ENCODE measurements around the gene DNAH17. TPM values are rescaled to one million over a fixed set of nuclear protein-coding genes. Genes with fewer than 3 reads are reported as not detected.
A peak's percentile ranks its signal among the peaks of the same experiment; 100 is the strongest.

The DNAH17 gene
- total RNA-seq, 2 donors from 2014 or later = 0.21 to 0.87 TPM

- ATAC-seq (peak; percentile 19), DNase-seq (no peak)
- Mint-ChIP-seq H3K36me3 (ENCODE audit: low read depth) (no peaks in the 10 kb centered on the region), H3K4me1 (peaks cover 46% of the 10 kb centered on the region), H3K27me3 (no peaks in the 10 kb centered on the region), H3K27ac (peak overlapping the region; percentile 97), H3K4me3 (peak overlapping the region; percentile 68)
- H3K9me3 ChIP-seq (ENCODE audit: control insufficient read depth, low read length, poor library complexity, severe bottlenecking) = no peaks in the 10 kb centered on the region
These were observed 188.9 kb downstream of the DNAH17 start for GRCh38 chr17:78387977-78388941.

GRCh38 chr17:78384479-78385175 lies 192.6 kb downstream of the DNAH17 start:
- H3K9me3 ChIP-seq (ENCODE audit: control insufficient read depth, low read length, poor library complexity, severe bottlenecking) = no peaks in the 10 kb centered on the region
- DNase-seq (no peak), ATAC-seq (no peak)
- Mint-ChIP-seq H3K4me1 (peaks cover 69% of the 10 kb centered on the region), H3K27ac (peak overlapping the region; percentile 97), H3K36me3 (ENCODE audit: low read depth) (no peaks in the 10 kb centered on the region), H3K4me3 (peak overlapping the region; percentile 76), H3K27me3 (no peaks in the 10 kb centered on the region)

- DNase-seq = no peak
- Mint-ChIP-seq H3K4me1 (peaks cover 74% of the 10 kb centered on the region), H3K27ac (peak overlapping the region; percentile 97), H3K36me3 (ENCODE audit: low read depth) (no peaks in the 10 kb centered on the region), H3K27me3 (no peaks in the 10 kb centered on the region), H3K4me3 (peak overlapping the region; percentile 76)
- no peaks in the 10 kb centered on the region for H3K9me3 ChIP-seq (ENCODE audit: control insufficient read depth, low read length, poor library complexity, severe bottlenecking)
- ATAC-seq = no peak
These were observed 193.3 kb downstream of the DNAH17 start for GRCh38 chr17:78383725-78384471.

GRCh38 chr17:78381601-78382232 lies 195.5 kb downstream of the DNAH17 start:
- peak; percentile 80 for ATAC-seq
- H3K27me3 Mint-ChIP-seq = no peaks in the 10 kb centered on the region
- peaks cover 63% of the 10 kb centered on the region for H3K4me1 Mint-ChIP-seq
- no peaks in the 10 kb centered on the region for H3K9me3 ChIP-seq (ENCODE audit: control insufficient read depth, low read length, poor library complexity, severe bottlenecking)
- H3K36me3 Mint-ChIP-seq (ENCODE audit: low read depth) = no peaks in the 10 kb centered on the region
- peak overlapping the region; percentile 94 for H3K4me3 Mint-ChIP-seq
- DNase-seq = peak in 1 of 3 donors; percentile 49
- H3K27ac Mint-ChIP-seq = peak overlapping the region; percentile 97

- Mint-ChIP-seq H3K36me3 (ENCODE audit: low read depth) (no peaks in the 10 kb centered on the region), H3K4me3 (peak overlapping the region; percentile 94), H3K4me1 (peaks cover 52% of the 10 kb centered on the region), H3K27ac (peak overlapping the region; percentile 97), H3K27me3 (no peaks in the 10 kb centered on the region)
- no peaks in the 10 kb centered on the region for H3K9me3 ChIP-seq (ENCODE audit: control insufficient read depth, low read length, poor library complexity, severe bottlenecking)
- ATAC-seq (no peak), DNase-seq (no peak)
These were observed 196.8 kb downstream of the DNAH17 start for GRCh38 chr17:78380370-78380769.

- H3K36me3 Mint-ChIP-seq (ENCODE audit: low read depth) = no peaks in the 10 kb centered on the region
- H3K27me3 Mint-ChIP-seq = no peaks in the 10 kb centered on the region
- no peak for ATAC-seq
- H3K27ac Mint-ChIP-seq = peak overlapping the region; percentile 97
- peak overlapping the region; percentile 94 for H3K4me3 Mint-ChIP-seq
- H3K4me1 Mint-ChIP-seq = peaks cover 47% of the 10 kb centered on the region
- H3K9me3 ChIP-seq (ENCODE audit: control insufficient read depth, low read length, poor library complexity, severe bottlenecking) = no peaks in the 10 kb centered on the region
- no peak for DNase-seq
These were observed 198.1 kb downstream of the DNAH17 start for GRCh38 chr17:78379131-78379491.

- Mint-ChIP-seq H3K36me3 (ENCODE audit: low read depth) (no peaks in the 10 kb centered on the region), H3K27ac (peak within 1 kb of the TSS; percentile 97), H3K4me3 (peak within 1 kb of the TSS; percentile 94), H3K27me3 (no peaks in the 10 kb centered on the region), H3K4me1 (peaks cover 41% of the 10 kb centered on the region)
- no peaks in the 10 kb centered on the region for H3K9me3 ChIP-seq (ENCODE audit: control insufficient read depth, low read length, poor library complexity, severe bottlenecking)
- ATAC-seq (peak; percentile 58), DNase-seq (peak; percentile 67 to 77 (median 72))
These were observed 198.7 kb downstream of the DNAH17 start, which contains the start of gene PGS1 for GRCh38 chr17:78378225-78379130. Gene PGS1 (plus strand): TSS chr17:78378649. CDS start chr17:78378666, 17 bp downstream.

GRCh38 chr17:78377858-78378224 lies 199.4 kb downstream of the DNAH17 start:
- ATAC-seq (no peak), DNase-seq (no peak)
- no peaks in the 10 kb centered on the region for H3K36me3 Mint-ChIP-seq (ENCODE audit: low read depth)
- H3K27ac Mint-ChIP-seq = no peak overlapping the region
- H3K4me1 Mint-ChIP-seq = peaks cover 37% of the 10 kb centered on the region
- H3K27me3 Mint-ChIP-seq = peaks cover 3% of the 10 kb centered on the region
- no peaks in the 10 kb centered on the region for H3K9me3 ChIP-seq (ENCODE audit: control insufficient read depth, low read length, poor library complexity, severe bottlenecking)
- H3K4me3 Mint-ChIP-seq = peak overlapping the region; percentile 94

- Mint-ChIP-seq H3K27ac (no peak overlapping the region), H3K27me3 (peaks cover 5% of the 10 kb centered on the region), H3K36me3 (ENCODE audit: low read depth) (no peaks in the 10 kb centered on the region), H3K4me3 (no peak overlapping the region), H3K4me1 (peaks cover 24% of the 10 kb centered on the region)
- ATAC-seq (no peak), DNase-seq (no peak)
- H3K9me3 ChIP-seq (ENCODE audit: control insufficient read depth, low read length, poor library complexity, severe bottlenecking) = no peaks in the 10 kb centered on the region
These were observed 201.0 kb downstream of the DNAH17 start for GRCh38 chr17:78376161-78376560.

- peaks cover 5% of the 10 kb centered on the region for H3K27me3 Mint-ChIP-seq
- H3K4me3 Mint-ChIP-seq = no peak overlapping the region
- no peaks in the 10 kb centered on the region for H3K9me3 ChIP-seq (ENCODE audit: control insufficient read depth, low read length, poor library complexity, severe bottlenecking)
- H3K4me1 Mint-ChIP-seq = peaks cover 18% of the 10 kb centered on the region
- no peaks in the 10 kb centered on the region for H3K36me3 Mint-ChIP-seq (ENCODE audit: low read depth)
- no peak for ATAC-seq
- H3K27ac Mint-ChIP-seq = no peak overlapping the region
- no peak for DNase-seq
These were observed 201.6 kb downstream of the DNAH17 start for GRCh38 chr17:78375401-78376151.

GRCh38 chr17:78374631-78375274 lies 202.4 kb downstream of the DNAH17 start:
- Mint-ChIP-seq H3K27ac (no peak overlapping the region), H3K27me3 (peaks cover 5% of the 10 kb centered on the region), H3K36me3 (ENCODE audit: low read depth) (no peaks in the 10 kb centered on the region), H3K4me3 (no peak overlapping the region), H3K4me1 (peaks cover 10% of the 10 kb centered on the region)
- H3K9me3 ChIP-seq (ENCODE audit: control insufficient read depth, low read length, poor library complexity, severe bottlenecking) = no peaks in the 10 kb centered on the region
- ATAC-seq (no peak), DNase-seq (no peak)
